Keratinocyte (primary cell): Measurements from ENCODE around the gene PLEKHB2.

Source experiments
- CTCF ChIP-seq, 3 experiments: IDR thresholded peaks in 1 of 3; conservative IDR thresholded peaks in 1 of 3; optimal IDR thresholded peaks in 1 of 3; 2 replicates in 2 of 3; 3 replicates in 1 of 3; pipeline versions ENCODE3 to v1.5.1; 2011; ENCODE audit warnings: low read length in 3 of 3, mild to moderate bottlenecking in 3 of 3, moderate library complexity in 2 of 3, control low read depth in 1 of 3, inconsistent platforms in 1 of 3; ENCODE audit not compliant: insufficient read depth in 2 of 3; ENCODE audit errors: extremely low read depth in 1 of 3
- EZH2 ChIP-seq: IDR thresholded peaks from one replicate; pipeline ENCODE4 v1.6.1; 2012; ENCODE audit warnings: inconsistent platforms, mild to moderate bottlenecking, low read length, moderate library complexity

GRCh38 chr2:131120815-131121317 lies 15.7 kb downstream of the PLEKHB2 start:
- TF ChIP-seq EZH2 (no peak), CTCF (optimal IDR thresholded peaks at IDR 0.05 in 1 of 3, IDR thresholded peaks at IDR 0.05 in 1 of 3, conservative IDR thresholded peaks at IDR 0.05 in 1 of 3; ENCODE audit: extremely low read depth in 1 of 3, insufficient read depth in 2 of 3, low read length in 3 of 3) (no peak)
